Neural crest cell (in vitro differentiated cells): ENCODE results near the gene DBF4B. TPM values are rescaled to one million over a fixed set of nuclear protein-coding genes. Genes with fewer than 3 reads are reported as not detected.
A peak's percentile ranks its signal among the peaks of the same experiment; 100 is the strongest.

ENCODE experiments used
- DNase-seq: peaks from one replicate; pipeline ENCODE4 v3.0.0; 2021; ENCODE audit warnings: low read depth, mixed read lengths, low spot score
- H3K27ac Mint-ChIP-seq: one replicate; pipeline ENCODE4 v1.8.0; 2021; ENCODE audit warnings: mild to moderate bottlenecking, mixed read lengths; ENCODE audit not compliant: unreplicated experiment
- H3K27me3 Mint-ChIP-seq: 2 replicates; pipeline ENCODE4 v1.8.0; 2021; ENCODE audit warnings: low read depth, mild to moderate bottlenecking, mixed read lengths
- H3K36me3 Mint-ChIP-seq: 2 replicates; pipeline ENCODE4 v1.8.0; 2021; ENCODE audit warnings: low read depth, mild to moderate bottlenecking, mixed read lengths
- H3K4me1 Mint-ChIP-seq: 2 replicates; pipeline ENCODE4 v1.8.0; 2021; ENCODE audit warnings: mixed read lengths
- H3K4me3 Mint-ChIP-seq: one replicate; pipeline ENCODE4 v1.8.0; 2021; ENCODE audit warnings: mild to moderate bottlenecking, mixed read lengths
- H3K9me3 Mint-ChIP-seq: 2 replicates; pipeline ENCODE4 v1.8.0; 2021; ENCODE audit warnings: mixed read lengths
- CTCF ChIP-seq: fragments of 200-600 bp; sonication (generic); conservative IDR thresholded peaks from 2 replicates; pipeline ENCODE4 v1.5.0; 2021; ENCODE audit warnings: antibody characterized with exemption, mild to moderate bottlenecking
- long read RNA-seq: library from polyadenylated mRNA; unstranded; transcript quantifications from one replicate; pipeline ENCODE4 v2.0.0, GENCODE V29; 2020
- total RNA-seq: library from RNA; stranded (reverse); gene quantifications from 2 replicates; pipeline ENCODE4 v1.2.1, GENCODE V29; 2021

DBF4B gene
- 50.2 and 51.1 TPM in 2 replicates for total RNA-seq
- long read RNA-seq, transcript DBF4B-208 (5 exons, 836 nt): major isoform, 5 of 7 reads
- long read RNA-seq, partial matches to known transcripts: 0 of 7 reads
- long read RNA-seq, other reads (novel, unspliced or antisense): 2 of 7 reads

- TF ChIP-seq CTCF: no peak
- no peak within 1 kb of the TSS for H3K4me3 Mint-ChIP-seq
Measured at GRCh38 chr17:44708401-44709263, at the start of gene DBF4B. DBF4B (plus strand) TSS chr17:44708665; CDS start chr17:44708821, 156 bp downstream.

GRCh38 chr17:44661835-44662234, 46.6 kb upstream of the DBF4B start:
- H3K36me3 Mint-ChIP-seq: peaks cover 2% of the 10 kb centered on the region
- peaks cover 4% of the 10 kb centered on the region for H3K4me1 Mint-ChIP-seq
- H3K27me3 Mint-ChIP-seq: peaks cover 17% of the 10 kb centered on the region
- H3K27ac Mint-ChIP-seq: no peak overlapping the region
- DNase-seq: no peak
- TF ChIP-seq CTCF: no peak
- H3K4me3 Mint-ChIP-seq: no peak overlapping the region
- no peaks in the 10 kb centered on the region for H3K9me3 Mint-ChIP-seq

More at GRCh38 chr17:44708401-44709263, at the start of gene DBF4B:
- H3K36me3 Mint-ChIP-seq: peaks cover under 1% of the 10 kb centered on the region
- peaks cover 5% of the 10 kb centered on the region for H3K4me1 Mint-ChIP-seq
- H3K27ac Mint-ChIP-seq: no peak within 1 kb of the TSS
- H3K27me3 Mint-ChIP-seq: peaks cover 15% of the 10 kb centered on the region
- DNase-seq: peak; percentile 88
- no peaks in the 10 kb centered on the region for H3K9me3 Mint-ChIP-seq

- Mint-ChIP-seq H3K4me1 (no peaks in the 10 kb centered on the region), H3K27ac (no peak overlapping the region), H3K4me3 (no peak overlapping the region), H3K9me3 (no peaks in the 10 kb centered on the region), H3K36me3 (no peaks in the 10 kb centered on the region), H3K27me3 (peaks cover 4% of the 10 kb centered on the region)
- no peak for TF ChIP-seq CTCF
- DNase-seq: no peak
Measured at GRCh38 chr17:44663095-44663494, 45.4 kb upstream of the DBF4B start.

- H3K27ac Mint-ChIP-seq: no peak overlapping the region
- TF ChIP-seq CTCF: no peak
- no peaks in the 10 kb centered on the region for H3K36me3 Mint-ChIP-seq
- H3K9me3 Mint-ChIP-seq: no peaks in the 10 kb centered on the region
- H3K4me3 Mint-ChIP-seq: no peak overlapping the region
- DNase-seq: no peak
- H3K4me1 Mint-ChIP-seq: no peaks in the 10 kb centered on the region
- no peaks in the 10 kb centered on the region for H3K27me3 Mint-ChIP-seq
Measured at GRCh38 chr17:44664867-44665266, 43.6 kb upstream of the DBF4B start.

GRCh38 chr17:44666006-44666405, 42.5 kb upstream of the DBF4B start:
- no peaks in the 10 kb centered on the region for H3K27me3 Mint-ChIP-seq
- no peak for DNase-seq
- no peak overlapping the region for H3K4me3 Mint-ChIP-seq
- no peak overlapping the region for H3K27ac Mint-ChIP-seq
- TF ChIP-seq CTCF: no peak
- no peaks in the 10 kb centered on the region for H3K4me1 Mint-ChIP-seq
- H3K9me3 Mint-ChIP-seq: no peaks in the 10 kb centered on the region
- H3K36me3 Mint-ChIP-seq: no peaks in the 10 kb centered on the region
